Measurements from ENCODE around the gene ANKS1A.

The ANKS1A gene

DNA sequence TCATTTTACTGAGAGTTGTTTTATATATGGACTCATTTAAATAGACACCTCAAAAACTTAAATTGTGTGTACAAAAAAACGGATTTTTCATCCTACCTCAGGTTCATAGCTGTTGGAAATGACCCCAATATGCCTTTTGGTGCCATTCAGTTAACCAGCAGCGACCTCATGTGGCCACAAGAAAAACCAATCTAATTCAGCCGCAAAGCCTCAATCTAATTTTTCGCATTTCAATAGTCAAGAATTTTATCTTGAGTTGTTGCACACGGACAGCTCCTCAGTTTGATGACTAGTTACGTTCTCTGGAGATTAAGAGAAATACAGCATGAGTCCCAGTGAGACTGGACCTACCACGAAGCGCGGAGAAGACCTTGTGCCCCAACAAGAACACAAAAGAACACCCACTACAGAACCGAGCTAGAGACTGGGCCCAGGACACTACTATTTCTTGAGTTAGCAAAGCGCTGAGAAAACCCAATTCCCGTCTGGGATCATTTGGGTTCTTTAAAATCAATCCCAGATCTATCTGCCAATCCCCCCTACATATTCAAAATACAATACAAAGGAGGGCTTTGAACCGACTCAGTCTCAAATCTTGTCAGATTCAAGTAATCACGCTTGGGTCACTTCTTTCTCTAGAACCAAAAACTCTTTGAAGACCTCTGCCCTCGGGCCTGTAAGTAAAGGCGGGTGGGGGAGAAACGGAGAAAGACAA, 251.0 kb downstream of the ANKS1A start:
- peak; percentile 37 for DNase-seq

GRCh38 chr6:35140639-35141006, 251.6 kb downstream of the ANKS1A start:
- DNase-seq, result no peak

All from KG1 (cell line).